HTR-8/SVneo (cell line): Measurements from ENCODE around the gene ALG9.

Experiments used
- DNase-seq: peaks from one replicate; pipeline ENCODE4 v3.0.0; 2011; ENCODE audit warnings: low spot score, mixed read lengths; ENCODE audit not compliant: insufficient read length
- FAIRE-seq: peaks from 2 replicates; lab custom pipeline; 2011; peaks lifted over from hg19 to GRCh38; lab: Jason Lieb, UNC

Gene ALG9

DNA sequence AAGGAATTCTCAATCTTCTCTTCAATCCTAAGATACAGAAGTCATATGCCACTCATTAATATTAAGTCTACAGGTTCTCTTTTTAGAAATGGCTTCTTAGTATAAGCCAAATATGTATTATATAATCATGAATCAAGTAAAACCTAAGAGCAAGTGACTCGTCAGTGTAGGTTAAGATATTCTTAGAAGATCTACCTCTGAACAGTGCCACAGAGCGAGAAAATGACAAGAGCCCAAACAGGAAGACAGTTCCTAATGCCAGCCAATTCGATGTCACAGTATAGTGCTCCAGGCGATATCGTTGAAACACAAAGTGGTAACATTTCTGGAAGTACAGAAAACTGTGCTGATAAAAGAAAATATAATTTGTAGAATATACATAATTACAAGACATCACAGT lies 33.3 kb downstream of the ALG9 start:
- DNase-seq (no peak), FAIRE-seq (no peak)

DNA sequence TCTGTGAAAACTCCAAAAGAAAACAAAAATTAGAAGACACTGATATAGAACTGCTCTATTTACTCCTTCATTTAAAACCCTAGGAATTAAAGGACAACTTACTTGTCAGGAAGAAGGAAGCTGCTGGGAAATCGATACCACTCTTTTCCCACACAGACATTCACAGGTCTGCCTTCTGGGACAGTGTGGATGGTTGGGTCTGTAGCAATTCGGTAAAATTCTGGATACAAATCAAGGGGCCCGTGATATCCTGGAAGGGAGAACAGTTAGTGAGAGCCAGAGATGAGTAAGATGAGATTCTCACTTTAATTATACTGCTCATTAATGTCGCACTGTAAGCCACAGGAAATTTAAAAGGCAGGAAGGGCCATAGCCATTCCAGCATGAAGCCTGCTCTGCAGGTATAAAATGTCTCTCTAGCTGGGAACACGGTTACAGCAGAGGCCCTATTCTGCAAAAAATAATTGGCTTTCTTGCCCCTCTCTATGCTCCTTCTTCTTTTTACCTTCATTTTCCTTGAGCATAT lies 34.0 kb downstream of the ALG9 start:
- FAIRE-seq (no peak), DNase-seq (no peak)

DNA sequence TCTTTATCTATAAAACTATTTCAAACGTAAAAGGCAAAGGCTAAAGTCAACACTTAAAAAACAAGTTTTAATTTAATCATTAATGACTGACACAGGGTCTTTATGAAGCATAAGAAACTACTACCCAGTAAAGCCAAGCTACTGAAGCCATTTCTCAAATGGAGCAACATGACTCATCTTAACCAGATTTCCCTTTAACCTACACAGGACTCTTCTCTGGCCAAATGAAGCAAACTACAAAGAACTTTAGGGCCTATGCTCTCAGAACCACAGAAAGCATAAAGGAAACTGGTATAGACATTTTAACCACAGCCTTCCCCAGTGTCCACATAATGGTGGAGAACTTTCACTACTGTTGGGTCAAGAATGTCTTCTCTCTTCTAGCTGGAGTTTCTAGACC lies 34.7 kb downstream of the ALG9 start:
- no peak for DNase-seq
- no peak for FAIRE-seq

DNA sequence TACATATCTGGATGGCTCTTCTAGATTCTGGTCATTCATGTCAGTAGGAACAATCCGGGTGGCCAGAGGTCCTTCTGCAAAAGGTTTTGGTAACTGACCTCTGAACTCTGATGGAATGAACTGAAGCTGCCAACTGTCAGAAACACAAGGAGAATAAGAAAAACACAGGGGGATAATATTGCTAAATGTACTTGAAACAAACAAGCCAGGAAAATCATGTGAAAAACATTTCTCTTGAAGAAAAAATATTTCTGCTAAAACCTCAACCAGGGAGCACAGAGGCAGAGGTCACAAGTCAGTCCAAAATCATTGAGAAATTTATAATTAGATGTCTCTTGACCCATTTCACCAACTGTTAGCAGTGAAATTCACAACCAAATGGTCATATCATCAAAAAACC lies 35.2 kb downstream of the ALG9 start:
- FAIRE-seq (no peak), DNase-seq (no peak)

DNA sequence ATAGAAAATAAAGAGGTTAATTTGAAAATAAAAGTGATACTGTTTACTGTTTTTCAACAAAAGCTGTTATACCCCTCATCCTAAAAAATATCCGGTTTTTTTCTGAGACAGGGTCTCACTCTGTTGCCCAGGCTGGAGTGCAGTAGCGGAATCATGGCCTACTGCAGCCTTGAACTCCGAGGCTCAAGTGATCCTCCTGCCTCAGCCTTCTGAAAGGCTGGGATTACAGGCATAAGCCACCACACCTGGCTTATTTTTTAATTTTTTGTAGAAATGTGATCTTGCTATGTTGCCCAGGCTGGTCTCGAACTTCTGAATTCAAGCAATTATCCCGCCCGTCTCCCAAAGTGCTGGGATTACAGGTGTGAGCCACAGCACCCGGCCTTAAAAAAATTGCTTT lies 35.7 kb downstream of the ALG9 start:
- FAIRE-seq (no peak), DNase-seq (no peak)

DNA sequence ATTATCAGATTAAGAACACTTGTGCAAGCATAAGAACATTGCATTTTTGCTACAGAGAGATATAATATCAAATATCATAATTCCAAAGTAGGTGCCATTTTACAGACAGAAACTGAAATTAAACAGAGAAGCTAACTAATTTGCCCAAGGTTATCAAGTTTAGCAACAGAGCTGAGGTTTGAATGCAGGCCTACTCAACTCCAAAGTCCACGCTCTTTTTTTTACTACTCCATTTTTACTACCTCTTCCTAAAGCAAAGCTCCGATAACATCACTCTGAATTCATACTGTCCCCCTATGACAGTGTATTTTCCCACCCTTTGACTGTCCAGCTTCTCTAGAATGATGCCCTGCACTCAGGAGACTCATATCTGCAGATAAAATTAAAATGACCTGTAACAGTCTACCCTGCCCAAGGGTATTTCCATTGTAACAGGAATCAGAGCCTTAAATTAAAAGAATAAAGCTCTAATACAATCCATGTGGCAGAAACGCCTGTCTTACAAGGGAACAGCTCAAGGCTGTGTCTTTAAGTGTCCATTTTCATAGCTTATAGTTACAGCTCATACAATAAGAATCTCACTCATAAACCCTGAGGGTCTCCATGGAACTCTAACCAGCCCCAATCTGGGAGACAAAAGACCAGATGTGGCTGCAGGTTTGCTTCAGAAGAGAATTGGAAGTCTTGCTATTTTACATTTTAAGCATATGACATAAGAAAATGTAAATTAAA lies 36.8 kb downstream of the ALG9 start:
- DNase-seq (peak; percentile 55), FAIRE-seq (peak; percentile 65)

DNA sequence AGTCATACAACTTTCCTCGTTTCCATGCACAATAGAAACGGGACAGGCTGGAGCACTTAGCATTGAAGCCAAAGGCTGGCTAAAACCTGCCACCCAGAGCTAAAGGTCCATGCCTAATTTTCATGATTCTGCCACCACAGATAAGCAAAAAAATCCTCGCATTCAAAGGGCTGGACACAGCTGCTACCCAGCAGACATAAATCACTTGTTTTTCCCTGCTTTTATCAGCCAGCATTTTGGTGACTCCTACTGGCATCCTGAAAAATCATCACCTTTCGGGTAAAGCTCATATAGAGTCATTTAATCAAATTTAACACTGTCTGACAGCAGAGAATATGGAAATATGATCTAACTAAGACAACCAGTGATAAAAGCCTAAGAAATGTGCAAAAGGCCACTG lies 37.9 kb downstream of the ALG9 start:
- DNase-seq = no peak
- no peak for FAIRE-seq

DNA sequence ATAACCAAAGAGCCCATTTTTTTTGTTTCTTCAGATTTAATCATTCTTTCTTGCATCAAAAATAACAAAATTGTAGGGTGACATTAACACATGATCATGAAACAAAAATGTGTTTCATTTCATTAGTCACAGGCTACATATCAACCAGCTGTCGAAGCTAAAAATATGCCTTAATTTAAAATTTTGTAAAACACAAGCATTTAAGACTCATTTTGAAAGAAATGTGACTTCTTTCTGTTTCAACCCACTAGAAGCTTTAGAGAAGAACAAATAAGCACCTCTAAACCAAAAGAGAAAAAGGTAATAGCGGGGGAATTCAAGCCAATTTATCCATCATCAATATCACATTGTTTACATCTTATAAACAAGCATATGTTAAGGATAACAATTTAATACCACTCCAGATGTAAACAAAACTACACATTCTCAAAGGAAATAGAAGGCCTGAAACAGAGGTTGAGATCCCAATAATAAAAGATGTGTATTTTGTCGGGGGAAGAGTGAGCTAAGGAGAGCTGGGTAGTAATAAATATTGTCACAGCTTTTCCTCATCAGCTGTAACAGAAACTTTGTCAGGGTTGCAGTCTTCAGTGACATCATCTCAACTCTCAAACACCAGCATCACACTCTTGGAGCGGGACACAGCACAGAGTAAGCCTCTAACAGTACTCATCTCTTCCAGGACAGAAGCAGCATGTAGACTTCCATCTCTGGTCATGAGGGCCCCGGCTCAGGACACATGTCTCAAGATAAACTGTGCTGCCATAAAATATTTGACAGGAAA lies 42.0 kb downstream of the ALG9 start:
- FAIRE-seq (peak; percentile 68), DNase-seq (no peak)

DNA sequence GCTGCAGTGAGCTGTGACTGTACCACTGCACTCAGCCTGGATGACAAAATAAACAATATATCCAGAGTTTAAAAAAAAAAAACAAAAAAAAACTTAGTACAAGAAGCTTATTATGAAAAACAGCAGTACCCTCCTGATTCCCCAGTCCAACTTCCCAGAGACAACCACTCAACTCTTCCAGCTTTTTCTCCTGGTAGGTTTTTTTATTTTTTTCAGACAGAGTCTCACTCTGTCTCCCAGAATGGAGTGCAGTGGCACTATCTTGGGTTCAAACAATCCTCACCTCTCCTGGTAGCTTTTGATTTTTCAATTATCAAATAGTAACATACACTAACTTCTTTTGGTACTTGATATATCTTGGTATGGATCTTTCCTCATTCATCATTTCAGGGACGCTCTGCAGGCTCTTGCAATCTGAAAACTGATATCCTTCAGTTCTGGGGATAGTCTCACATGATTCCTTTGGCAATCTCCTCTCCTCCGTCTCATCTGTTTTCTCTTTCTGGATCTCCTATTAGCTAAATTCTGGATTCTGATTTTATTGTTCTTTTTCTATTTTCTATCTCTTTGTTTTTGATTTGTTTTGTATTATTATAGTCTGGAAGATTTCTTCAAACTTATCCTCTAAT lies 44.9 kb downstream of the ALG9 start:
- FAIRE-seq = no peak
- DNase-seq = no peak

DNA sequence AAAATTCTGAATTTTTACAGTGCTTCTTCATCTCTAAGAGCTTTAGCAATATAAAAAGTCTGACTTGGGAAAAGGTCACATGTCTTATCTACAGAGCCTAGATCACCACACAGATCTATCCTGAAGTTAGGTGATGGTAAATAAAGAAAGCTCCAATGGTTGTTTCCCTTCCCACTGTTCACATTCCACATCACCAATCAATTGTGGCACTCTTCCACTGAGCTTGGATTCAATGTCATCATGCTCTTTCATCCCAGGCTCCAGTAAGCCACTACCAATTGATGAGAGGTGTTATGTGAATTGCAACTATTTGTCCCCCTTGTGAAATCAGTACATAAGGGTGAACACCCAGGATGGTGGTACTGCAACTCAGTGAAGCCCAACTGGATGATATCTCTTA lies 47.8 kb downstream of the ALG9 start:
- DNase-seq (no peak), FAIRE-seq (peak; percentile 79)

DNA sequence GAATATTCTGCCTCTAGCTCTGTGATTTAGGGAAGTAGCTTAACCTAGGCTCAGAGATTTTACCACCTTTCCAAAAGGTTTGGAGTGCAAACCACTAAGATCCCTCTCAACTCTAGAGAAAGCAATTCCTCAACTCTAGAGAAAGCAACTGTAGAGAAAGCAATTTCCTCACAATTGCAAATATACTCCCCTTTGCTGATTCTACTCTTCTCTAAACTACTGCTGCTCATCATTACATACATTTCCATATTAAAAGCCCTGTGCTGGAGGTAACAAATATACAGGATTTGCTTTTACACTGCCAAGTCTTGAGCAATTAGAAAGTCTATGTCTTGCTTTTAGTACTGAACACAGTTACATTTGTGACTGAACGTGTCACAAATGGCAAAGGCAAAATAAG lies 48.2 kb downstream of the ALG9 start:
- peak; percentile 92 for FAIRE-seq
- no peak for DNase-seq

DNA sequence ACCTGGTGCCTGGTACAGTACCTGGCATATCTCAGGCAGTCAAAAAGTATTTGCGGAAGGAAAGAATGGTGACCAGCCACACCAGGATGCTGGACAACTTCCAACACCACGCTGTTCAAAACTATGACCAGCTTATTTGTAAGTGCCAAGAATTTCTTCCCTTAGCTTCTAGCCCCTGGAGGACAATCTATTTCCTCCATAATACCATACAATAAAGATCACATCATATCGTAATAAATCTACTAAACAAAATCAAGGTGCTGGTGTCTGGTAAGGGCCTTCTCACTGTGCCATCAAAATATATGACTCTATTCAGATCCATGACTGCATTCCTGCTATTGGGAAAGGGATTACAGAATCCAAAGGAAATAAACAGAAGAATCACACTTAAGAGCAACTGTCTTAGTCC lies 51.5 kb downstream of the ALG9 start:
- FAIRE-seq = no peak
- no peak for DNase-seq

DNA sequence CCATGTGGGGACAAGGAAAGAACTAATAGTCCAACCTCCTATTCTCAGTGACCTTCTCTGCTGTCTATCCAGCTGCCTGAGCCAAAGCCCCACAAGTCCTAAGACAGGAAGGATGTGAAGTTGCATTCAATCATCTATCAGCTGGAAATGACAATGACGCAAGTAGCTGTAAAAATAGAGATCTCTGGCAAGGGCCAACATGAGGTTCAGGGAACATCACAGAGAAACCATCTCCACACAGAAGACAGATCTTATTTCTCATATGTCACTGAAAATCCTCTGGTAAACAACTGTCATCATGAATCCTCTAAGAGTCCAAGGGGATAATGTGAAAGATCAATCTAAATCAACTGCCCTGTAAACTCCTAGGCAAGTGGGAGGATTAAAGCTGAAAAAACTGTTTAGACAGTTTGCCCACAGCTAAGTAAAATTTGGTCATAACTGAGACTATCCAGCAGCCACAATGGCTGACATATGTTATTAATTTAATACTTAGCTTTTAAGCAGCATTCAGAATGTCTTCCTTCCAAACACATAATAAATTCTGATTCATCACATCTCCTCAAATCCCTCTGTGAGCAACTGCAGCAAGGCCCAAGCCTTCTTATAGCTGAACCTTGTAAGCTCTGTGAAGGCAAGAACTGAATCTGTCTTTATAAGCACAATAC lies 52.1 kb downstream of the ALG9 start:
- FAIRE-seq (peak; percentile 68), DNase-seq (no peak)

DNA sequence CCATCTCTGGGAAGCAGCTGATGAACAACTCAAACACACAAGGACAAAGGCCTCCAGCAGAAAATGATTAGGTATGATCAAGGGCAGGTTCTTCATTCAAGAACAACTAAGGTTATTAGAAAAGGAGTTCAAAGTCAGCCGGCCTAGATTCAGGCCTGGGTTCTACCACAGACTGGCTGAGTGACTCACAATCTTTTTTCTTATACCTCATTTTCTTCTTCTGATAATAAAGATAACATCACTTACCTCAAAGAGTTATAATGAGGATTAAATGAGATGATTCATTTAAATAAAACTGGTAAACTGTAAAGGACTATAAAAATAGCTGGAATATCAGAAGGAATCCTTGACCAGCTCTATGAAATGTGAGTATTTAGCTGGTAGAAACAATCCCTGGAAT lies 55.9 kb downstream of the ALG9 start:
- DNase-seq (no peak), FAIRE-seq (no peak)

DNA sequence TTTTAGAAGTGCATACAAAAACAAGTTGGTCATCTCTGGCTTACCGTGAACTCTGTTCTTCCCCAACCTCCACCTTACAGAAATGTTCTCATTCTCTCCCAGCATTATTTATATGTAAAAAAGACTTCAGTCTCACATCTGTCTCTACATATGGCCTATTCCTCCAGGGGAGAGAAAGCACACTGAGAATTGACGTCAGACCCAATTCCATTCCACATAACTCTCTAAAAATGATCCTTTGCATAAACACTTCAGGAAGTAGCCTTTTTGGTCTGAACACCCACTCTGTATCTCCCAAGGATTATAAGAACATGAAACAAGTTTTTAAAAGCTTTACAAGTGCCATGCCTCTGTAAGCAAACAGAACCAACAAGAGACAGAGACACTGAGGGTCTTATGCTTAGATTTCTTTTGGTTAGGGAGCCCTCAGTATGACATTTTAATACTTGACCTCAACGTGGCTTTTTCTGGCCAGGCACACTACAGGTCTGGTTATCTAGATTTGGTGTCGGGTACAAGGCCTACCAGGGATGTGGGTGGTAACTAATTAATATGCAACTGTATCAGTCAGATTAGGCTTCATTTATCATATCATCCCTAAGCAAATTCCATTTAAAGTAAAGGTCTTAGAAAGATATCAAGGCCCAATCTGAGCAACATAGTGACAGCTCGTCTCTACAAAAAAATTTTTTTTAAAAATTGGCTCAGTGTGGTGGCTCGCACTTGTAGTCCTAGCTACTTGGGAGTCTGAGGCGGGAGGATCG lies 56.6 kb downstream of the ALG9 start:
- DNase-seq = no peak
- peak; percentile 66 for FAIRE-seq

DNA sequence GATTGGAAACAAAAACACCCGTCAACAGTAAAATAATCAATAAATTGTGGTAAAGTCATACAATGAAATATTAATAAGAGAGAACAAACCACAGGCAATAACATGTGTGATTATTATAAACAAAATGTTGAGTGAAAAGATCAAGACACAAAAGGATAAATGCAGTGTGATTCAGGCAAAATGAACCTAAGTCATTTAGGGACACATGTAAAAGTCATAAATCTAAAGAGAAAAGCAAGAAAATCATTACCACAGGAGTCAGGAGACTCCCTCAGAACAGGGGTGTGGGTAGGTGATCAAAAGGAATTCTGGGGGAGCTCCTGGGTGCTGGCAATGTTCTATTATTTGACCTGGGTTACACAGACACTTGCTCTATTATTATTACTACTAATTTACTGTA lies 57.3 kb downstream of the ALG9 start:
- no peak for FAIRE-seq
- no peak for DNase-seq

DNA sequence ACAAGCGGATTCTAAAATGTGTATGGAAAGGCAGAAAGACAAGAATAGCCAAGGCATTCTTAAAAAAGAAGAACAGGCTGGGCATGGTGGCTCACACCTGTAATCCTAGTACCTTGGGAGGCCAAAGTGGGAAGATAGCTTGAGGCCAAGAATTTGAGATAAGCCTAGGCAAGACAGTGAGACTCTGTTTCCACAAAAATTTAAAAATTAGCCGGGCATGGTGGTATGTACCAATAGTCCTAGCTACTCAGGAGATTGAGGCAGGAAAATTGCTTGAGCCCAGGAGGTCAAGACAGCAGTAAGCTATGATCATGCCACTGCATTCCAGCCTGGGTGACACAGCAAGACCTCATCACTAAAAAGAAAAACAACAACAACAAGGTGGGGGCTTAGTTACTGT lies 59.2 kb downstream of the ALG9 start:
- no peak for DNase-seq
- peak; percentile 38 for FAIRE-seq

DNA sequence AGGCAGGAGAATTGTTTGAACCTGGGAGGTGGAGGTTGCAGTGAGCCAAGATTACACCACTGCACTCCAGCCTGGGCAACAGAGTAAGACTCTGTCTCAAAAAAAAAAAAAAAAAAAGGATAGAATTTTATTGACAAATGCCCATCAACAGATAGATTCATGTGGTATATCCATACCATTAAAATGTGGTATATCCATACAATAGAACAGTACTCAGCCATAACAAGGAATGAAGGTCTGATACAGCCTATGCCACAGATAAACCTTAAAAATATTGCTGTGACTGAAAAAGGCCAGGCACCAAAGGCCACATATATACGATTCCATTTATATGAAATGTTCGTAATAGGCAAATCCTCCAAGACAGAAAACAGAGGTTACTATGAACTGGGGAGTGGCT lies 59.9 kb downstream of the ALG9 start:
- DNase-seq (no peak), FAIRE-seq (peak; percentile 20)

DNA sequence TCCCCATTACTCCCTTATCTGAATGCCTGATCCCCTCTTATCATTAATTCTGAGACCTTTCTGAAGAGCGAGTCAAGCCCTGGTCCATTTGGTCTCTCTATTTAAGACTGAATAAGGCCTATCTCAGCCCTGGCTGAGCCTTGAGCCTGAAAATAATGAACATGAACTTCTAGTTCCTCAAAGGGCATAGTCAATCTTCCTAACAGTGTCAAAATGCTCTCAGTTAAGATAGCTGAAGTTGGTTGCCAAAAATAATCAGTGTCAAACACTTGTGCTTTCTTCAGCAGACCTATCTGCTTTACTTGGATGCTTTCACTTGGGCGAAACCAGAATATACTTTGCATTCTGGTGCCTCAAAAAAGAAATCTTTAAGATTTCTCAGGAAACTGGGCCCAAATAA lies 62.5 kb downstream of the ALG9 start:
- peak; percentile 63 for FAIRE-seq
- no peak for DNase-seq

DNA sequence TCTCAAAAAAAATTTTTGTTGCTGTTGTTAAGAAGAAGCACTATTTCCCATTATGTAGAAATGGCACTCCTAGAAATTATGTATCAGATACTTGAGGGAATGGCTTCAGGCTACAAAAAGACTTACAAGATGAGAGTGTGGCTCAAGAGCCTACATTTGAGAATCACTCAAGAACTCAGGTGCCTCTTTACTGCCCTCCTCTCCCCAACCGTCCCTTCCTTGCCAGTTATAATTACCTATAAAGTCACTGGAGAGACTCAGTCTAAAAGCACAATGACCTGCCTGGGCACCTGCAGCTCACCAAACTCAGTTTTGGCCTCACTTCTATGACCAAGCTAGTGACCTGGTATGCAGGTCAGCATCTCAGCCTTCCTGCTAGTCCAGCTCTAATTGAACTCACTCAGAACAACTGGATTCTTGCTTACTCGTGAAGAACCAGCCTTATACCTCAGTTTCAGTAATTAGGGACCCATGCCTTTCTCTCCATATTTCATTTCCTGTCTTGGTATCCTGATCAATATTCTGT lies 63.3 kb downstream of the ALG9 start:
- FAIRE-seq (no peak), DNase-seq (no peak)
